IMR-90 (cell line): ENCODE results near the gene STIL. TPM values are rescaled to one million over a fixed set of nuclear protein-coding genes. Genes with fewer than 3 reads are reported as not detected.

Experiments
- ATAC-seq: fragments of 200-7000 bp; cut with Tn5 transposase; 2 replicates; pipeline ENCODE4 v1.9.1; 2020; ENCODE audit warnings: low read depth, mild to moderate bottlenecking, moderate library complexity
- BruUV-seq: library from RNA; stranded (reverse); fragments of 400-500 nt; replicated peaks from 2 replicates; lab custom pipeline; 2021; lab: Mats Ljungman, UMichigan
- CTCF ChIA-PET: fragments of 300-600 bp; formaldehyde crosslinking; extraction: SDS; loops from one replicate; lab custom pipeline; 2021; ENCODE audit warnings: antibody characterized with exemption; lab: Yijun Ruan, JAX
- POLR2A ChIA-PET: fragments of 300-600 bp; sonication (Branson Sonifier 250); formaldehyde crosslinking; loops from one replicate; lab custom pipeline; 2022; ENCODE audit warnings: antibody characterized with exemption; ENCODE audit not compliant: unreplicated experiment; lab: Charles Lee
- DNase-seq: peaks from one replicate; pipeline ENCODE4 v3.0.0; 2013
- H2AFZ ChIP-seq: replicated peaks from 2 replicates; pipeline ENCODE3; 2013; ENCODE audit warnings: low read length, mild to moderate bottlenecking; ENCODE audit not compliant: poor library complexity
- H2AK5ac ChIP-seq: 2 replicates; pipeline ENCODE4 v1.6.1; 2013; ENCODE audit warnings: low read depth, low read length, inconsistent platforms
- H2AK9ac ChIP-seq: replicated peaks from 2 replicates; pipeline ENCODE3; 2013; ENCODE audit warnings: mild to moderate bottlenecking, low read depth, low read length, moderate library complexity; ENCODE audit not compliant: poor library complexity
- H2BK120ac ChIP-seq: 2 replicates; pipeline ENCODE4 v1.6.1; 2013; ENCODE audit warnings: low read depth, low read length, inconsistent platforms
- H2BK15ac ChIP-seq: 3 replicates; pipeline ENCODE4 v1.6.1; 2013; ENCODE audit warnings: low read depth, low read length, inconsistent platforms
- H2BK20ac ChIP-seq: 2 replicates; pipeline ENCODE4 v1.6.1; 2013; ENCODE audit warnings: low read depth, mild to moderate bottlenecking, inconsistent platforms, low read length, moderate library complexity
- H2BK5ac ChIP-seq: 2 replicates; pipeline ENCODE4 v1.6.1; 2013; ENCODE audit warnings: mild to moderate bottlenecking, low read depth, low read length, inconsistent platforms; ENCODE audit not compliant: poor library complexity, severe bottlenecking
- H3K14ac ChIP-seq: replicated peaks from 2 replicates; pipeline ENCODE4 v1.6.1; 2013; ENCODE audit warnings: low read depth, low read length, inconsistent platforms
- H3K18ac ChIP-seq: 2 replicates; pipeline ENCODE4 v1.6.1; 2013; ENCODE audit warnings: low read depth, low read length, control low read depth
- H3K23ac ChIP-seq: 2 replicates; pipeline ENCODE4 v1.6.1; 2013; ENCODE audit warnings: low read depth, low read length, inconsistent platforms
- H3K27ac ChIP-seq: 2 replicates; pipeline ENCODE4 v1.5.1; 2013; ENCODE audit warnings: mild to moderate bottlenecking, control low read depth, low read length; ENCODE audit not compliant: insufficient read depth
- H3K27me3 ChIP-seq: 2 replicates; pipeline ENCODE4 v1.6.1; 2013; ENCODE audit warnings: low read length; ENCODE audit not compliant: control insufficient read depth, insufficient read depth
- H3K36me3 ChIP-seq: 2 replicates; pipeline ENCODE4 v1.6.1; 2013; ENCODE audit warnings: low read length, mixed read lengths; ENCODE audit not compliant: control insufficient read depth, insufficient read depth
- H3K4ac ChIP-seq: 2 replicates; pipeline ENCODE4 v1.6.1; 2013; ENCODE audit warnings: low read depth, low read length, inconsistent platforms
- H3K4me1 ChIP-seq: 2 replicates; pipeline ENCODE4 v1.6.1; 2013; ENCODE audit warnings: low read length, mixed read lengths; ENCODE audit not compliant: control insufficient read depth, insufficient read depth
- H3K4me2 ChIP-seq: 2 replicates; pipeline ENCODE4 v1.6.1; 2013; ENCODE audit warnings: low read depth, mild to moderate bottlenecking, control low read depth, low read length, moderate library complexity
- H3K4me3 ChIP-seq: 2 replicates; pipeline ENCODE4 v1.5.1; 2013; ENCODE audit warnings: low read depth, mild to moderate bottlenecking, control low read depth, low read length, moderate library complexity; ENCODE audit not compliant: insufficient read depth
- H3K56ac ChIP-seq: 2 replicates; pipeline ENCODE4 v1.6.1; 2013; ENCODE audit warnings: low read length, inconsistent platforms; ENCODE audit not compliant: insufficient read depth; ENCODE audit errors: extremely low read depth
- H3K79me1 ChIP-seq, 2 experiments: 2 replicates each; pipeline ENCODE4 v1.6.1; 2013; ENCODE audit warnings: low read length in 2 of 2, inconsistent platforms in 1 of 2, low read depth in 1 of 2
- H3K9ac ChIP-seq: 2 replicates; pipeline ENCODE4 v1.6.1; 2013; ENCODE audit warnings: low read depth, low read length, control low read depth
- H3K9me1 ChIP-seq: 2 replicates; pipeline ENCODE4 v1.6.1; 2013; ENCODE audit warnings: low read length, inconsistent platforms; ENCODE audit not compliant: insufficient read depth
- H3K9me3 ChIP-seq: 2 replicates; pipeline ENCODE4 v1.6.1; 2013; ENCODE audit warnings: low read length; ENCODE audit not compliant: control insufficient read depth, insufficient read depth
- H4K20me1 ChIP-seq: 2 replicates; pipeline ENCODE4 v1.6.1; 2013; ENCODE audit warnings: low read length, inconsistent platforms; ENCODE audit not compliant: insufficient read depth
- H4K5ac ChIP-seq: 2 replicates; pipeline ENCODE4 v1.6.1; 2013; ENCODE audit warnings: mild to moderate bottlenecking, low read depth, low read length, control low read depth
- H4K8ac ChIP-seq, 2 experiments: 2 replicates each; pipeline ENCODE4 v1.6.1; 2013; ENCODE audit warnings: low read depth in 2 of 2, low read length in 2 of 2, control low read depth in 1 of 2, inconsistent platforms in 1 of 2
- H4K91ac ChIP-seq: 2 replicates; pipeline ENCODE4 v1.6.1; 2013; ENCODE audit warnings: low read depth, low read length, inconsistent platforms; ENCODE audit not compliant: insufficient read depth
- BHLHE40 ChIP-seq: fragments of 150-350 bp; IDR thresholded peaks from 2 replicates; pipeline ENCODE4 v1.6.1; 2016; ENCODE audit warnings: mild to moderate bottlenecking, low read depth, low read length
- CEBPB ChIP-seq: IDR thresholded peaks from 2 replicates; pipeline ENCODE4 v1.6.1; 2012; ENCODE audit warnings: low read depth, low read length, improper control_type of control experiment
- CHD1 ChIP-seq: IDR thresholded peaks from 2 replicates; pipeline ENCODE4 v1.6.1; 2012; ENCODE audit warnings: low read depth, low read length, improper control_type of control experiment
- CTCF ChIP-seq: conservative IDR thresholded peaks from 2 replicates; pipeline ENCODE4 v1.5.1; 2012; ENCODE audit warnings: mild to moderate bottlenecking, low read depth, low read length, improper control_type of control experiment
- ELK1 ChIP-seq: fragments of 150-350 bp; IDR thresholded peaks from 2 replicates; pipeline ENCODE4 v1.6.1; 2016; ENCODE audit warnings: low read depth, mild to moderate bottlenecking, low read length, moderate library complexity, borderline replicate concordance
- FOS ChIP-seq: fragments of 150-350 bp; IDR thresholded peaks from 2 replicates; pipeline ENCODE4 v1.6.1; 2016; ENCODE audit warnings: low read depth, low read length
- MAFK ChIP-seq: IDR thresholded peaks from 2 replicates; pipeline ENCODE4 v1.6.1; 2012; ENCODE audit warnings: low read depth, low read length, improper control_type of control experiment
- MAZ ChIP-seq: IDR thresholded peaks from 2 replicates; pipeline ENCODE4 v1.6.1; 2012; ENCODE audit warnings: low read depth, mild to moderate bottlenecking, low read length, improper control_type of control experiment, moderate library complexity, borderline replicate concordance
- MXI1 ChIP-seq: IDR thresholded peaks from 2 replicates; pipeline ENCODE4 v1.6.1; 2012; ENCODE audit warnings: low read depth, mild to moderate bottlenecking, low read length, moderate library complexity, borderline replicate concordance
- NFE2L2 ChIP-seq: fragments of 150-350 bp; IDR thresholded peaks from 2 replicates; pipeline ENCODE4 v1.6.1; 2016; ENCODE audit warnings: low read depth, mild to moderate bottlenecking, low read length
- POLR2A ChIP-seq: IDR thresholded peaks from 2 replicates; pipeline ENCODE4 v1.6.1; 2012; ENCODE audit warnings: mild to moderate bottlenecking, low read depth, low read length
- RAD21 ChIP-seq: IDR thresholded peaks from 2 replicates; pipeline ENCODE4 v1.6.1; 2012; ENCODE audit warnings: low read length, improper control_type of control experiment
- RCOR1 ChIP-seq: IDR thresholded peaks from 2 replicates; pipeline ENCODE4 v1.6.1; 2012; ENCODE audit warnings: mild to moderate bottlenecking, low read length, improper control_type of control experiment; ENCODE audit not compliant: insufficient replicate concordance
- RFX5 ChIP-seq: IDR thresholded peaks from 2 replicates; pipeline ENCODE4 v1.8.0; 2012; ENCODE audit warnings: low read depth, mild to moderate bottlenecking, low read length, moderate library complexity
- SMC3 ChIP-seq: fragments of 150-350 bp; IDR thresholded peaks from 2 replicates; pipeline ENCODE4 v1.6.1; 2016; ENCODE audit warnings: low read depth, mild to moderate bottlenecking, antibody characterized with exemption, low read length, moderate library complexity
- USF2 ChIP-seq: fragments of 150-350 bp; IDR thresholded peaks from 2 replicates; pipeline ENCODE4 v1.6.1; 2017; ENCODE audit warnings: mild to moderate bottlenecking, antibody characterized with exemption, low read length, low read depth
- WGBS, 2 experiments: methylation state at CpG; one replicate each; pipeline versions ENCODE4 v1.1.5 to v1.1.7; 2013; ENCODE audit warnings: missing lambda C conversion rate in 2 of 2; ENCODE audit not compliant: insufficient read length in 1 of 2; ENCODE audit errors: extremely low coverage in 2 of 2; 5-methylcytosine and 5-hydroxymethylcytosine counted together
- dilution Hi-C: fragments of 300-500 bp; cut with HindIII; formaldehyde crosslinking; loops from one replicate; pipeline ENCODE4 v1.14.3; 2018; ENCODE audit warnings: low sequenced_read_pairs; ENCODE audit not compliant: unreplicated experiment
- in situ Hi-C: fragments of 300-500 bp; cut with MboI; formaldehyde crosslinking; loops from 3 replicates; pipeline ENCODE4 v1.14.3; 2019; ENCODE audit warnings: low sequenced_read_pairs, inconsistent platforms, mixed read lengths
- intact Hi-C: fragments of 100-400 bp; cut with micrococcal nuclease; formaldehyde crosslinking; loops from 2 replicates; pipeline ENCODE4 v1.10.0; 2022
- polyA plus RNA-seq, 3 experiments: library from polyadenylated mRNA; depleted of rRNA; stranded (reverse); fragments of >200 nt; gene quantifications; 2 replicates each; pipeline ENCODE4 v1.2.3, GENCODE V29; 2012; ENCODE audit warnings: low replicate concordance in 1 of 3
- total RNA-seq: library from RNA; depleted of rRNA; stranded (reverse); fragments of >200 nt; gene quantifications from 2 replicates; pipeline ENCODE4 v1.2.3, GENCODE V29; 2012

The STIL gene
- total and polyA plus RNA-seq, 2 of the 4 experiments (the other 2 are of a cell fraction), result 6.8 to 17.2 TPM

GRCh38 chr1:47210666-47211065 lies 103.3 kb downstream of the STIL start:
- Histone ChIP-seq H2BK15ac (no peak overlapping the region), H4K5ac (no peak overlapping the region), H2BK20ac (no peak overlapping the region), H2AK9ac (no peak overlapping the region), H3K4me3 (no peak overlapping the region), H3K23ac (no peak overlapping the region), H3K9me3 (no peaks in the 10 kb centered on the region), H4K91ac (no peak overlapping the region), H3K27me3 (peaks cover 19% of the 10 kb centered on the region), H2BK120ac (no peak overlapping the region), H3K4me1 (no peaks in the 10 kb centered on the region), H3K36me3 (no peaks in the 10 kb centered on the region), H3K14ac (no peak overlapping the region), H3K4ac (no peak overlapping the region), H2AFZ (no peak overlapping the region), H3K18ac (no peak overlapping the region), H3K9ac (no peak overlapping the region), H3K9me1 (no peaks in the 10 kb centered on the region), H2AK5ac (no peak overlapping the region), H3K27ac (no peak overlapping the region), H4K20me1 (no peaks in the 10 kb centered on the region), H3K4me2 (no peak overlapping the region), H2BK5ac (no peak overlapping the region), H3K56ac (no peak overlapping the region), H4K8ac (no peak overlapping the region), H3K79me1 (no peaks in the 10 kb centered on the region)
- ATAC-seq (no peak), DNase-seq (no peak)
- intact Hi-C loops, result no loop called here
- TF ChIP-seq ELK1 (no peak), MAZ (no peak), SMC3 (no peak), NFE2L2 (no peak), CTCF (no peak), RFX5 (no peak), USF2 (no peak), RAD21 (no peak), CEBPB (no peak), POLR2A (no peak), RCOR1 (no peak), MAFK (no peak), CHD1 (no peak), MXI1 (no peak), FOS (no peak), BHLHE40 (no peak)
- ChIA-PET CTCF (no interaction called here), POLR2A (no interaction called here)
- dilution Hi-C loops, result no loop called here
- 100% methylated on average over 1 of the region's 3 CpGs; no CpG with 5 or more reads in 1 of the 2 experiments for WGBS, 2 experiments
- in situ Hi-C loops, result no loop called here
- BruUV-seq, result no TSS peak
